Panc1 (cell line): ENCODE results near the gene MCF2L.

Source experiments
- POLR2AphosphoS5 ChIP-seq: IDR thresholded peaks from 2 replicates; pipeline ENCODE4 v1.6.1; 2012; ENCODE audit warnings: mild to moderate bottlenecking, low read depth, low read length, moderate library complexity
- SIN3A ChIP-seq: IDR thresholded peaks from 2 replicates; pipeline ENCODE4 v1.6.1; 2012; ENCODE audit warnings: low read depth, mild to moderate bottlenecking, low read length, moderate library complexity, borderline replicate concordance; ENCODE audit not compliant: insufficient read depth
- TF ChIP-seq, protein P1 (sequence below), 2 experiments: IDR thresholded peaks; 2 replicates each; pipeline ENCODE4 v1.6.1; 2011 to 2012; ENCODE audit warnings: low read depth in 2 of 2, control low read depth in 1 of 2, low read length in 1 of 2, mild to moderate bottlenecking in 1 of 2, moderate library complexity in 1 of 2; ENCODE audit not compliant: insufficient read depth in 1 of 2
- TF ChIP-seq, protein P2 (sequence below): fragments of 450-650 bp; IDR thresholded peaks from 2 replicates; pipeline ENCODE4 v1.5.1; 2017; ENCODE audit warnings: mild to moderate bottlenecking

DNA sequence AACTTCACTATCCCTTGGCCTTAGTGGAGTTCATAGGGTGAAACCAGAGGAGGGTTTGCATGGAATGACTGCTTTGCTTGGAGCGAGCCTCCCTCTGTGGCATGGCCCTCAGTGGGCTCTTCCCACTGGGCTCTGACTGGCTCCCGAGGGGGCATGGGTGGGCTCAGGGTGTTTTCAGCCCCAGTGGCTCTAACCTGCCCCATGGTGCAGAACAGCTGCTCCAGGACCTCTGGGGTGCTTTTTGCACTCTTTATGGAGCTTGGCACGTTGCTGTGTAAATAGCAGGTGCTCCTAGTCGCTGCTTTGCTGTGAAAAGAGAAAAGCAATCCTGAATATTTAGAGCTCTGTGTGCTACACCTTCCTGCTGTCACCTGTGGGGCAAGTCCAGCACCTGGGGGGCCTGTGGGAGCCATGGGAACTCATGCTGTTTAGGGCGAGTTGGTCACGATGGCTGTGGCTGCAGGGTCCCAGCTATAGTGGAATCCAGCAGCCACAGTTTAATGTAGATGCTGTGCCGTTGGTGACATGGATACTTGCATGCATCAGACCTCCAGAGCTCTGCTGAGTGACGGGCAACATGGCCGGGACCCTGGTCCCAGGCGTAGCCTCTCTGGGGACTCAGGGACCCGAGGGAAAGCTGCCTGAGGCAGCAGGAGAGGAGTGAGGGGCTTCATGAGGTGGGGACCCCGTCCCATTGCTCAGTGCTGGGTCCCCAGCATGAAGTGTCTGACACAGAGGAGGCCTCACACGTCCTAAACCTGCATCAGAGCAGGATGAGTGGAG is 14.3 kb upstream of the MCF2L start:
- TF ChIP-seq, protein P1, sequence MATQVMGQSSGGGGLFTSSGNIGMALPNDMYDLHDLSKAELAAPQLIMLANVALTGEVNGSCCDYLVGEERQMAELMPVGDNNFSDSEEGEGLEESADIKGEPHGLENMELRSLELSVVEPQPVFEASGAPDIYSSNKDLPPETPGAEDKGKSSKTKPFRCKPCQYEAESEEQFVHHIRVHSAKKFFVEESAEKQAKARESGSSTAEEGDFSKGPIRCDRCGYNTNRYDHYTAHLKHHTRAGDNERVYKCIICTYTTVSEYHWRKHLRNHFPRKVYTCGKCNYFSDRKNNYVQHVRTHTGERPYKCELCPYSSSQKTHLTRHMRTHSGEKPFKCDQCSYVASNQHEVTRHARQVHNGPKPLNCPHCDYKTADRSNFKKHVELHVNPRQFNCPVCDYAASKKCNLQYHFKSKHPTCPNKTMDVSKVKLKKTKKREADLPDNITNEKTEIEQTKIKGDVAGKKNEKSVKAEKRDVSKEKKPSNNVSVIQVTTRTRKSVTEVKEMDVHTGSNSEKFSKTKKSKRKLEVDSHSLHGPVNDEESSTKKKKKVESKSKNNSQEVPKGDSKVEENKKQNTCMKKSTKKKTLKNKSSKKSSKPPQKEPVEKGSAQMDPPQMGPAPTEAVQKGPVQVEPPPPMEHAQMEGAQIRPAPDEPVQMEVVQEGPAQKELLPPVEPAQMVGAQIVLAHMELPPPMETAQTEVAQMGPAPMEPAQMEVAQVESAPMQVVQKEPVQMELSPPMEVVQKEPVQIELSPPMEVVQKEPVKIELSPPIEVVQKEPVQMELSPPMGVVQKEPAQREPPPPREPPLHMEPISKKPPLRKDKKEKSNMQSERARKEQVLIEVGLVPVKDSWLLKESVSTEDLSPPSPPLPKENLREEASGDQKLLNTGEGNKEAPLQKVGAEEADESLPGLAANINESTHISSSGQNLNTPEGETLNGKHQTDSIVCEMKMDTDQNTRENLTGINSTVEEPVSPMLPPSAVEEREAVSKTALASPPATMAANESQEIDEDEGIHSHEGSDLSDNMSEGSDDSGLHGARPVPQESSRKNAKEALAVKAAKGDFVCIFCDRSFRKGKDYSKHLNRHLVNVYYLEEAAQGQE (IDR thresholded peaks at IDR 0.05; ENCODE audit: insufficient read depth in 1 of 2, low read depth in 2 of 2, low read length in 1 of 2), result no peak
- no peak for TF ChIP-seq POLR2AphosphoS5
- TF ChIP-seq, protein P2, sequence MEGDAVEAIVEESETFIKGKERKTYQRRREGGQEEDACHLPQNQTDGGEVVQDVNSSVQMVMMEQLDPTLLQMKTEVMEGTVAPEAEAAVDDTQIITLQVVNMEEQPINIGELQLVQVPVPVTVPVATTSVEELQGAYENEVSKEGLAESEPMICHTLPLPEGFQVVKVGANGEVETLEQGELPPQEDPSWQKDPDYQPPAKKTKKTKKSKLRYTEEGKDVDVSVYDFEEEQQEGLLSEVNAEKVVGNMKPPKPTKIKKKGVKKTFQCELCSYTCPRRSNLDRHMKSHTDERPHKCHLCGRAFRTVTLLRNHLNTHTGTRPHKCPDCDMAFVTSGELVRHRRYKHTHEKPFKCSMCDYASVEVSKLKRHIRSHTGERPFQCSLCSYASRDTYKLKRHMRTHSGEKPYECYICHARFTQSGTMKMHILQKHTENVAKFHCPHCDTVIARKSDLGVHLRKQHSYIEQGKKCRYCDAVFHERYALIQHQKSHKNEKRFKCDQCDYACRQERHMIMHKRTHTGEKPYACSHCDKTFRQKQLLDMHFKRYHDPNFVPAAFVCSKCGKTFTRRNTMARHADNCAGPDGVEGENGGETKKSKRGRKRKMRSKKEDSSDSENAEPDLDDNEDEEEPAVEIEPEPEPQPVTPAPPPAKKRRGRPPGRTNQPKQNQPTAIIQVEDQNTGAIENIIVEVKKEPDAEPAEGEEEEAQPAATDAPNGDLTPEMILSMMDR, result no peak
- TF ChIP-seq SIN3A, result no peak
